SK-N-SH (cell line): Measurements from ENCODE around the gene GALNTL6. TPM values are rescaled to one million over a fixed set of nuclear protein-coding genes. Genes with fewer than 3 reads are reported as not detected.

Experiments
- CTCF ChIA-PET: fragments of 300-600, 350-600 bp; formaldehyde crosslinking; extraction: SDS; loops from one replicate; lab custom pipeline; 2021; lab: Yijun Ruan, JAX
- POLR2A ChIA-PET: fragments of 350-600 bp; sonication (Branson Sonifier 250); formaldehyde crosslinking; extraction: SDS; loops from one replicate; lab custom pipeline; 2020; ENCODE audit warnings: antibody characterized with exemption, inconsistent platforms; lab: Yijun Ruan, JAX
- DNase-seq: peaks from one replicate; pipeline ENCODE4 v3.0.0; 2012
- H2AFZ ChIP-seq: fragments of 200-600 bp; sonication (generic); 2 replicates; pipeline ENCODE4 v1.8.1; 2016; ENCODE audit warnings: antibody characterized with exemption, mild to moderate bottlenecking, low read depth
- H3F3A ChIP-seq: fragments of 200-600 bp; sonication (generic); replicated peaks from 2 replicates; pipeline ENCODE3; 2016; ENCODE audit warnings: antibody characterized with exemption, mild to moderate bottlenecking; ENCODE audit not compliant: insufficient read depth
- H3K27ac ChIP-seq, 2 experiments: fragments of 200-500 bp in 1 of 2; fragments of 200-600 bp in 1 of 2; sonication (Bioruptor generic) in 1 of 2; sonication (generic), shearing (Covaris generic) in 1 of 2; 2 replicates each; pipeline versions ENCODE4 v1.5.1 to v1.6.1; 2014 to 2016; ENCODE audit warnings: low read depth in 2 of 2, inconsistent platforms in 1 of 2, low read length in 1 of 2, mild to moderate bottlenecking in 1 of 2, mixed read lengths in 1 of 2
- H3K27me3 ChIP-seq: fragments of 200-600 bp; sonication (generic), shearing (Covaris generic); 2 replicates; pipeline ENCODE4 v1.6.1; 2016; ENCODE audit warnings: mixed run types; ENCODE audit not compliant: insufficient read depth
- H3K36me3 ChIP-seq, 2 experiments: fragments of 200-500 bp in 1 of 2; fragments of 200-600 bp in 1 of 2; sonication (Bioruptor generic) in 1 of 2; sonication (generic) in 1 of 2; replicated peaks in 1 of 2; 2 replicates each; pipeline versions ENCODE3 to v1.5.1; 2014 to 2016; ENCODE audit warnings: low read length in 1 of 2, mild to moderate bottlenecking in 1 of 2; ENCODE audit not compliant: insufficient read depth in 2 of 2, control insufficient read depth in 1 of 2
- H3K4me1 ChIP-seq, 2 experiments: fragments of 200-500 bp in 1 of 2; fragments of 200-600 bp in 1 of 2; sonication (Bioruptor generic) in 1 of 2; sonication (generic), shearing (Covaris generic) in 1 of 2; 2 replicates each; pipeline versions ENCODE4 v1.5.1 to v1.6.1; 2014 to 2016; ENCODE audit warnings: low read depth in 1 of 2, low read length in 1 of 2, mixed run types in 1 of 2; ENCODE audit not compliant: insufficient read depth in 2 of 2, control insufficient read depth in 1 of 2
- H3K4me2 ChIP-seq: fragments of 200-600 bp; sonication (generic), shearing (Covaris generic); 2 replicates; pipeline ENCODE4 v1.6.1; 2017; ENCODE audit warnings: mixed run types
- H3K4me3 ChIP-seq, 2 experiments: fragments of 200-500 bp in 1 of 2; fragments of 200-600 bp in 1 of 2; sonication (Bioruptor generic) in 1 of 2; sonication (generic), shearing (Covaris generic) in 1 of 2; 2 replicates each; pipeline versions ENCODE4 v1.5.1 to v1.8.1; 2014 to 2016; ENCODE audit warnings: low read depth in 2 of 2, inconsistent platforms in 1 of 2, low read length in 1 of 2, mild to moderate bottlenecking in 1 of 2, mixed read lengths in 1 of 2, moderate library complexity in 1 of 2
- H3K79me2 ChIP-seq: fragments of 200-600 bp; sonication (generic); 2 replicates; pipeline ENCODE4 v1.8.1; 2017; ENCODE audit warnings: mild to moderate bottlenecking; ENCODE audit not compliant: insufficient read depth
- H3K9ac ChIP-seq: fragments of 200-600 bp; sonication (generic); 2 replicates; pipeline ENCODE4 v1.6.1; 2017; ENCODE audit warnings: mixed run types
- H3K9me2 ChIP-seq: fragments of 200-600 bp; sonication (generic); 2 replicates; pipeline ENCODE4 v1.6.1; 2017; ENCODE audit warnings: mixed run types
- H3K9me3 ChIP-seq: fragments of 200-600 bp; sonication (generic); 2 replicates; pipeline ENCODE4 v1.6.1; 2017; ENCODE audit warnings: mixed run types, mild to moderate bottlenecking, moderate library complexity
- H4K20me1 ChIP-seq: fragments of 200-600 bp; sonication (generic); 2 replicates; pipeline ENCODE4 v1.6.1; 2017; ENCODE audit warnings: mild to moderate bottlenecking, mixed run types; ENCODE audit not compliant: insufficient read depth
- CHD2 ChIP-seq: fragments of 150-350 bp; IDR thresholded peaks from 2 replicates; pipeline ENCODE4 v1.6.1; 2018; ENCODE audit warnings: low read length; ENCODE audit not compliant: partially characterized antibody
- ELF1 ChIP-seq: IDR thresholded peaks from 2 replicates; pipeline ENCODE4 v1.4.0; 2012
- EP300 ChIP-seq, 2 experiments: IDR thresholded peaks; 2 replicates each; pipeline versions ENCODE4 v1.4.0 to v1.6.1; 2012; ENCODE audit warnings: borderline replicate concordance in 1 of 2, low read depth in 1 of 2, low read length in 1 of 2
- FOXJ3 ChIP-seq: sonication (generic); formaldehyde crosslinking; IDR thresholded peaks from 2 replicates; pipeline ENCODE4 v1.5.1; 2020; ENCODE audit warnings: mild to moderate bottlenecking, missing genetic modification reagents
- GABPA ChIP-seq: IDR thresholded peaks from 2 replicates; pipeline ENCODE4 v1.4.0; 2012; ENCODE audit warnings: low read depth, mild to moderate bottlenecking
- GATA2 ChIP-seq: sonication (generic); formaldehyde crosslinking; IDR thresholded peaks from 2 replicates; pipeline ENCODE4 v1.5.0; 2020; ENCODE audit warnings: mild to moderate bottlenecking, missing genetic modification reagents
- JUND ChIP-seq: IDR thresholded peaks from 2 replicates; pipeline ENCODE4 v1.4.0; 2012
- MEF2A ChIP-seq: IDR thresholded peaks from 2 replicates; pipeline ENCODE4 v1.4.0; 2012; ENCODE audit warnings: low read depth, borderline replicate concordance
- MXI1 ChIP-seq: IDR thresholded peaks from 2 replicates; pipeline ENCODE4 v1.6.1; 2012; ENCODE audit warnings: mild to moderate bottlenecking, low read depth, low read length, improper control_type of control experiment
- NFIC ChIP-seq: IDR thresholded peaks from 2 replicates; pipeline ENCODE4 v1.4.0; 2012; ENCODE audit warnings: borderline replicate concordance
- NRF1 ChIP-seq: IDR thresholded peaks from 2 replicates; pipeline ENCODE4 v1.6.1; 2012; ENCODE audit warnings: low read depth, mild to moderate bottlenecking, low read length
- POLR2AphosphoS5 ChIP-seq: IDR thresholded peaks from 2 replicates; pipeline ENCODE4 v1.6.1; 2012; ENCODE audit warnings: low read depth, low read length
- RCOR1 ChIP-seq: fragments of 150-350 bp; IDR thresholded peaks from 2 replicates; pipeline ENCODE4 v1.6.1; 2017; ENCODE audit warnings: antibody characterized with exemption, low read length
- RFX5 ChIP-seq: IDR thresholded peaks from 2 replicates; pipeline ENCODE4 v1.6.1; 2012; ENCODE audit warnings: mild to moderate bottlenecking, improper control_type of control experiment, low read length
- SMC3 ChIP-seq: IDR thresholded peaks from 2 replicates; pipeline ENCODE4 v1.6.1; 2012; ENCODE audit warnings: low read depth, low read length, improper control_type of control experiment
- WGBS: methylation state at CpG from one replicate; pipeline ENCODE4 v1.1.6; 2017; ENCODE audit warnings: low lambda C conversion rate; 5-methylcytosine and 5-hydroxymethylcytosine counted together
- polyA plus RNA-seq, 3 experiments: library from polyadenylated mRNA; depleted of rRNA; stranded (reverse); fragments of >200 nt; gene quantifications; 2 replicates each; pipeline ENCODE4 v1.2.3, GENCODE V29; 2012
- TF ChIP-seq, protein P1 (sequence below): IDR thresholded peaks from 2 replicates; pipeline ENCODE4 v1.4.0; 2012; ENCODE audit warnings: low read depth, borderline replicate concordance
- TF ChIP-seq, protein P2 (sequence below): IDR thresholded peaks from 2 replicates; pipeline ENCODE4; 2012
- TF ChIP-seq, protein P3 (sequence below): IDR thresholded peaks from 2 replicates; pipeline ENCODE4 v1.4.0; 2012; ENCODE audit warnings: low read depth, borderline replicate concordance

GALNTL6 gene
- polyA plus RNA-seq, 1 of the 3 experiments (the other 2 are of a cell fraction): 0.07 TPM

- Histone ChIP-seq H3K79me2 (no peaks in the 10 kb centered on the region), H4K20me1 (no peaks in the 10 kb centered on the region), H3K36me3 (no peaks in the 10 kb centered on the region), H3K4me1 (no peaks in the 10 kb centered on the region), H3K27me3 (no peaks in the 10 kb centered on the region), H3K9me3 (no peaks in the 10 kb centered on the region), H3K27ac (no peak overlapping the region), H3K4me3 (no peak overlapping the region), H3F3A (no peaks in the 10 kb centered on the region), H2AFZ (no peak overlapping the region), H3K9me2 (no peaks in the 10 kb centered on the region), H3K9ac (no peak overlapping the region), H3K4me2 (no peak overlapping the region)
- no peak for DNase-seq
- ChIA-PET POLR2A (no interaction called here), CTCF (no interaction called here)
- TF ChIP-seq NRF1 (no peak), EP300 (IDR thresholded peaks at IDR 0.05; ENCODE audit: borderline replicate concordance in 1 of 2, low read depth in 1 of 2, low read length in 1 of 2) (no peak), JUND (no peak), MXI1 (no peak), NFIC (no peak), SMC3 (no peak), FOXJ3 (CRISPR knock-in tag) (no peak), POLR2AphosphoS5 (no peak), RFX5 (no peak), RCOR1 (no peak), MEF2A (no peak), GATA2 (no peak), GABPA (no peak), CHD2 (no peak), ELF1 (no peak)
- TF ChIP-seq, protein P1, sequence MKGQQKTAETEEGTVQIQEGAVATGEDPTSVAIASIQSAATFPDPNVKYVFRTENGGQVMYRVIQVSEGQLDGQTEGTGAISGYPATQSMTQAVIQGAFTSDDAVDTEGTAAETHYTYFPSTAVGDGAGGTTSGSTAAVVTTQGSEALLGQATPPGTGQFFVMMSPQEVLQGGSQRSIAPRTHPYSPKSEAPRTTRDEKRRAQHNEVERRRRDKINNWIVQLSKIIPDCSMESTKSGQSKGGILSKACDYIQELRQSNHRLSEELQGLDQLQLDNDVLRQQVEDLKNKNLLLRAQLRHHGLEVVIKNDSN: no peak
- TF ChIP-seq, protein P2, sequence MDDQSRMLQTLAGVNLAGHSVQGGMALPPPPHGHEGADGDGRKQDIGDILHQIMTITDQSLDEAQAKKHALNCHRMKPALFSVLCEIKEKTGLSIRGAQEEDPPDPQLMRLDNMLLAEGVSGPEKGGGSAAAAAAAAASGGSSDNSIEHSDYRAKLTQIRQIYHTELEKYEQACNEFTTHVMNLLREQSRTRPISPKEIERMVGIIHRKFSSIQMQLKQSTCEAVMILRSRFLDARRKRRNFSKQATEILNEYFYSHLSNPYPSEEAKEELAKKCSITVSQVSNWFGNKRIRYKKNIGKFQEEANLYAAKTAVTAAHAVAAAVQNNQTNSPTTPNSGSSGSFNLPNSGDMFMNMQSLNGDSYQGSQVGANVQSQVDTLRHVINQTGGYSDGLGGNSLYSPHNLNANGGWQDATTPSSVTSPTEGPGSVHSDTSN: no peak
- TF ChIP-seq, protein P3, sequence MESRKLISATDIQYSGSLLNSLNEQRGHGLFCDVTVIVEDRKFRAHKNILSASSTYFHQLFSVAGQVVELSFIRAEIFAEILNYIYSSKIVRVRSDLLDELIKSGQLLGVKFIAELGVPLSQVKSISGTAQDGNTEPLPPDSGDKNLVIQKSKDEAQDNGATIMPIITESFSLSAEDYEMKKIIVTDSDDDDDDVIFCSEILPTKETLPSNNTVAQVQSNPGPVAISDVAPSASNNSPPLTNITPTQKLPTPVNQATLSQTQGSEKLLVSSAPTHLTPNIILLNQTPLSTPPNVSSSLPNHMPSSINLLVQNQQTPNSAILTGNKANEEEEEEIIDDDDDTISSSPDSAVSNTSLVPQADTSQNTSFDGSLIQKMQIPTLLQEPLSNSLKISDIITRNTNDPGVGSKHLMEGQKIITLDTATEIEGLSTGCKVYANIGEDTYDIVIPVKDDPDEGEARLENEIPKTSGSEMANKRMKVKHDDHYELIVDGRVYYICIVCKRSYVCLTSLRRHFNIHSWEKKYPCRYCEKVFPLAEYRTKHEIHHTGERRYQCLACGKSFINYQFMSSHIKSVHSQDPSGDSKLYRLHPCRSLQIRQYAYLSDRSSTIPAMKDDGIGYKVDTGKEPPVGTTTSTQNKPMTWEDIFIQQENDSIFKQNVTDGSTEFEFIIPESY: no peak
- WGBS: 0% methylated on average over 1 of the region's 1 CpG
Observed at GRCh38 chr4:172253409-172253808, 440.2 kb downstream of the GALNTL6 start.
